Measurements from ENCODE around the gene NEDD4L.

DNA sequence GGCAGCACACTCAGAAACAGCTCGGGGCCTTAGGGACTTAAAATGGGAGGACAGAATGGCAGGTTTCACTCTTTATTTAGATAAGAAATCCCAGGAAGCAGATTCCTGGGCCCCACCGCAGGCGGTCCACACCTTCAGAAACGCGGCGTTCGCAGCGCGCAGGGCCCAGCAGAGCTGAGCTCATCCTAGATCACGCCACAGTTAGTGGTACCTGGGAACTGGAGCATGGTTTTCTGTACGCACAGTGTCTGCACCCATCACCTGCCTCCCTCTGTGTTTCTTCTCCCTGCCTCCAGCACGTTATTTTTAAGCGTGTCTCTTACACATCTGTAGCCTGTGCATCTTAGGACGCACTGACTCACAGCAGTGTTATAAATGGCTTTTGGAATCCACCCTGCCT, 342.8 kb downstream of the NEDD4L start:
- TF ChIP-seq, protein P1, sequence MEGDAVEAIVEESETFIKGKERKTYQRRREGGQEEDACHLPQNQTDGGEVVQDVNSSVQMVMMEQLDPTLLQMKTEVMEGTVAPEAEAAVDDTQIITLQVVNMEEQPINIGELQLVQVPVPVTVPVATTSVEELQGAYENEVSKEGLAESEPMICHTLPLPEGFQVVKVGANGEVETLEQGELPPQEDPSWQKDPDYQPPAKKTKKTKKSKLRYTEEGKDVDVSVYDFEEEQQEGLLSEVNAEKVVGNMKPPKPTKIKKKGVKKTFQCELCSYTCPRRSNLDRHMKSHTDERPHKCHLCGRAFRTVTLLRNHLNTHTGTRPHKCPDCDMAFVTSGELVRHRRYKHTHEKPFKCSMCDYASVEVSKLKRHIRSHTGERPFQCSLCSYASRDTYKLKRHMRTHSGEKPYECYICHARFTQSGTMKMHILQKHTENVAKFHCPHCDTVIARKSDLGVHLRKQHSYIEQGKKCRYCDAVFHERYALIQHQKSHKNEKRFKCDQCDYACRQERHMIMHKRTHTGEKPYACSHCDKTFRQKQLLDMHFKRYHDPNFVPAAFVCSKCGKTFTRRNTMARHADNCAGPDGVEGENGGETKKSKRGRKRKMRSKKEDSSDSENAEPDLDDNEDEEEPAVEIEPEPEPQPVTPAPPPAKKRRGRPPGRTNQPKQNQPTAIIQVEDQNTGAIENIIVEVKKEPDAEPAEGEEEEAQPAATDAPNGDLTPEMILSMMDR (IDR thresholded peaks at IDR 0.05): no peak
- TF ChIP-seq POLR2A (IDR thresholded peaks at IDR 0.05): no peak

Data from sigmoid colon (tissue), 3 donors.